Measurements from ENCODE around the gene HCFC1.

GRCh38 chrX:153974003-153974725, 2.5 kb upstream of the HCFC1 start:
- TF ChIP-seq CTCF (IDR thresholded peaks at IDR 0.05) (no peak), POLR2A (IDR thresholded peaks at IDR 0.05) (no peak)

All from ovary (tissue), 3 donors.